GM18858 (cell line): ENCODE data around the gene PARP6.

Source experiments
- ATAC-seq: cut with Tn5 transposase; IDR thresholded peaks from one replicate; pipeline ENCODE4 v1.9.1; 2021; ENCODE audit not compliant: unreplicated experiment

The PARP6 gene

DNA sequence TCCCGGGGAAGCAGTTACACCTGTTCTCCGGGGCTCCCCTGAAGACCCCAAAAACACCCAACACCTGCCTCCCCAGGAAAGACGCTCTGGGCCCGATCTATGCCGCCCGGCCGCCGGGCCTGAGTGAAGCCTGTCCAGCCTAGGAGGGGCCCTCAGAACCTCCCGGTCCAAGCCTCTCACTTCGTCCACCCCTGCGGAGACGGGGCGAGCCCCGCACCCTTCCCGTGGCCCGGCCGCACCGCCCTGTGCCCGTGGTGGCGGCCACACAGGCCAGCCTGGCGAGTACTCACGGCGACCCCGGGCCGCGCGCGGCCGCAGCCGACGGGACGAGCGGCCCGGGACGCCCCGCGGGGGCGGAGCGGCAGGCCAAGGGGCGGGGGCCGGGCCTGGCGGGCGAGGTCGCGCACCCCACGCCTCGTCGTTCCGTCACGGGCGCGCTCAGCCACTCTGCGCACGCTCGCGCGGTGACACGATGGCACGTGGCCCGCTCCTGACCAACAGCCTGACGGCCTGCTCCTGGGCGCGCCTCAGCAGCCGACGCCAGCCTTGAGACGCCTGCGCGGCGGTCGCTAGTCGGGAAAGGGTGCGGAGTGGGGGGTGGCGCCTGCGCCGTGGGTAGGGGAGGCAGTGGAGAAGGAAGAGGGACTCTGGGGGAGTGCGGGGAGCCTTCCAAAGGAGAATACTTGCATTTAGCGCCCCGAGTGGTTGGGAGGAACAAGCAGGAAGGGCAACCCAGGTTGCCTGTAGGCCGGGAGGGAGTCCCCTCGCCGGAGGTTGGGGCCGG is at the start of gene PARP6:
Gene PARP6 (minus strand): TSS at position 342 of the 784 bp plus-strand sequence. CDS start 5,077 bp downstream, outside the sequence.
- ATAC-seq = peak; percentile 87

GRCh38 chr15:72319985-72320671 is 47.8 kb upstream of the PARP6 start, which contains the start of gene CELF6:
Gene CELF6 (minus strand): TSS chr15:72320157. CDS start chr15:72319874, 283 bp downstream.
- no peak for ATAC-seq

GRCh38 chr15:72319360-72319984 is 47.1 kb upstream of the PARP6 start:
- no peak for ATAC-seq

- ATAC-seq = no peak
Observed at GRCh38 chr15:72318408-72318942, 46.1 kb upstream of the PARP6 start.

DNA sequence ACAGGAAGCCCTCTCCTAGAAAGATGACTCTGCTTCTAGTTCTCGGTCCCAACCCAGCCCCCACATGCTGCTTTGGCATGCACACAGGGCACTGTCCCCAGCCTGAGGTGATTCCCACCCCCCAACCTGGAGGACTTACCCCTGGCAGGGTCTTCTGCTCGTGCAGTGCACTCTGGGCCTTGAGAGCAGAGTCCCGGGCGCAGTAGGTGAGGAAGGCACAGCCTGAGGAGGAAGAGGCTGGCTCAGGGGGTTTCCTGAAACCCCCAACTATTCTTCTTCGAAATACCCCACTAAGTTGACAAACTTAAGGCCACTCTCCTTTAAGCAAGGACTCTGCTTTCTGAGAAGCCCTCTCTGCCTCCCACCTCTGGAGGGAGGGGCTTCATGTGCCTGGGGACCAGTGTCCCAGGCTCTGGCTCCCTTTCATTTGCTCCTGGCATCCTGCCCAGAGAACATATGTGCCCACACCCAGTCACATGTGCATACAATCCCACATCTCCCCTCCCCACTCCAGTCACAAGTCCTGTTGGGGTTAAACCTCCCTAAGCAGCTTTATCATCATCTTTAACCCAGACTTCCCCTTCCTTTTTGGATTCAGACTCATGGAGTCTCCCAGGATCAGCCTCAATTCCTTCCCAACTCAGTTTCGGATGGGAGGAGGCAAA is 43.5 kb upstream of the PARP6 start:
- no peak for ATAC-seq

GRCh38 chr15:72313881-72314280 is 41.5 kb upstream of the PARP6 start:
- ATAC-seq = no peak

GRCh38 chr15:72313448-72313840 is 41.1 kb upstream of the PARP6 start:
- no peak for ATAC-seq

- no peak for ATAC-seq
Observed at GRCh38 chr15:72312605-72313447, 40.5 kb upstream of the PARP6 start.

DNA sequence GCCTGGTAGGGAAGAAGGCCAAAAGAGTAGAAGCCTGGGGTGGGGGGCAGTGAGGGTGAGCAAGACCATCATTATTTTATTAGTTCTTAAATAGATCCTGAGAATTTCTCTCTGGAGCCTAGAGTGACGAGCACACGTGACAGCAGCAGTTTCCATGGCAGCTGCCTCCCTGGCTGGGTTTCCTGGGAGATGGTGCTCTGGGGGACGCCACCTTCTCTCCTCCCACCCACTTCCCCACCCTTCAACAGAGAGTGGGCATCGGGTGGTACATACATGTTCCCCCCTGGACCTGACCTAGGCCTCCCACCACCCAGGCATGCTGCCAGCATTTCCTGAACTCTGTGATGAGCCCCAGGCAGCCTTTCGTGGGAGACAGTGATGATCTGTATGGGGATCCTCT is 34.7 kb upstream of the PARP6 start:
- no peak for ATAC-seq

DNA sequence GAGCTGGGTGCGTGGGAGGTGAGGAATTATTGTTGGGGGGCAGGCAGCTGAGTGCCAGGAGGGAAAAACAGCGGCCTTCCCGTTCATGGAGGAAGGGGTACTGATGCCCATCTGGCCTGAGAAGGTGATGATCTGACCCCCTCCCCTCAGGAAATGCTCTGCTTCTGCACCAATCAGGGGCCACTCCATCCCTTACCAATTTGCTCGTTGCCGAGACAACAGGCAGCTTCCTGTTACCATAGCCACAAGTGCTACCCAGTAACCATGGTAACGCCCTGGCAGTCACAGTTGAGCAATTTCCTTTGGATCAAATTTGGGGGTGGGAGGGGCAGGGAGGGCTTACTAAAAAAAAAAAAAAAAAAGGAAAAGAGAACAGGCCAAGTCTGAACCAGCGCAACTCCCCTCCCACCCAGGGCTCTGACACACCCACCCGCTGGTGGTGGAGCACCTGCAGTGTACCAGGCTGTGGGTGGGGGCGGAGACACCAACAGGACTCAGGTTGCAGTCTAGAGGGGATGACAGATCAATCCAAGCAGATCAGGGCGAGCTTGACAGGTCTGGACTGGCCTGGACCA is 33.9 kb upstream of the PARP6 start:
- no peak for ATAC-seq

GRCh38 chr15:72304596-72304995 is 32.2 kb upstream of the PARP6 start:
- no peak for ATAC-seq

GRCh38 chr15:72302955-72303354 is 30.6 kb upstream of the PARP6 start:
- ATAC-seq = no peak

GRCh38 chr15:72289597-72290325 is 17.4 kb upstream of the PARP6 start:
- no peak for ATAC-seq

- no peak for ATAC-seq
Observed at GRCh38 chr15:72288796-72289596, 16.6 kb upstream of the PARP6 start.

DNA sequence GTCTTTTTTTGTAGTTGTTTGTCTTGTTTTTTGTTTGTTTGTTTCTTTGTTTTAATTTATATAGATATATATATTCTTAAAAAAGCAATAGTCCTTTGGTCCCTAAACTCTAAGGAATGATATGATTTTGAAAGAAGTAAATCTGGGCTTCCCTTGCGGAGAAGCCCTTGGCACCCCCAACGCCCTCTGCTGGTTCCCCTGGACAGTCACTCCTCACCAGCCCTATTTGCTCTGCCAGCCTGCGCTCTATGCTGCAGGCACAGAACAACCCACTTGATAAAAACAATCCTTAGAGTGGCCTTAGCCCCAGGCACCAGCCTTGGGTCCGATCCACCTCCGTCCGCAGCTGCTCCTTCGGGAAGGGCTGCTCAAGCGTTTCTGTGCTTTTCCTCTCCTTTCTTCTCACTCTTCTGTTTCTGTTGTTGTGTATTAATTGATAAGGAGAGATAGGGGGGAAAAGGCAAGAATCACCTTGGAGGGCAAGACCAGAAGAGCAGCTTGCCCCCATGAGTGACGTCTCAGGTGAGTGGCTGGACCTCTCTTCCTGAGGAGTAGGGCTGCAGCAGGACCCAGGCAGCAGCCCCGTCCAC is 13.7 kb upstream of the PARP6 start:
- no peak for ATAC-seq

DNA sequence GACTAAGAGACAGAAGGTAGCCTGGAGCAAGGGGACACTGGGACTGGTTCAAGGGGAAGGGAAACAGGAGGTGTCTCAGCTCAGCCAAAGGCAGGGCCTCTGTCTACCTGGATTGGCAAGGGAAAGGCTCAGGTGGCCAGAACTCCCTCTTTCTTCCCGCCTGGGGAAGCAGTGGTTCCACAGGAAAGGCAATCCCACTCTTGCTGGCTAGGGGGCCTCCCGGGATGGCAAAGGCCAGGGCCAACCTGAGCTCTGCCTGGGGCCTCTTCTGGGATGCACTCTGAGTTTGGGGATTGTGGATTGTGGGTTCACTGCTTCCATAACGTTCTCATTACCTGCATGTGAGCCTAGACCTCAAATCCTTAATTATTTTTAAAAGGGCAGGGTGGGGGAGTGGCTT is 13.0 kb upstream of the PARP6 start:
- ATAC-seq = no peak

DNA sequence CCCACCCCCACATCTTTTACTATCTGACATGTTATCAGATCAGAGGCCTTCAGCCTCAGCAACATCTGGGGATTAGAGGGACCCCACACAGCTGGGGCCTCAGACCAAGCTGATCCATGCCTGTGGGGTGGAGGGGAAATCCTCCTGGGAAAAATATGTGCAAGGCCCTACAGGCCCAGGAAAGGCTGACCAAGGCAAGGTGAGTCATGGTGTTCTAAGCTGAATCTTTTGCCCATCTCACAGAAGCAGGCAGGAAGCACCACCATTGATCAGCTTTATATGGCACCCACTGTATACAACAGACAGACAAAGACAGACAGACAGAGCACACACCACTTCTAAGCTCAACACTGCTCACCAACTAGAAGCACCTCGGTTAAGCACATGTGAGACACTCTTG is 12.4 kb upstream of the PARP6 start:
- ATAC-seq = no peak

DNA sequence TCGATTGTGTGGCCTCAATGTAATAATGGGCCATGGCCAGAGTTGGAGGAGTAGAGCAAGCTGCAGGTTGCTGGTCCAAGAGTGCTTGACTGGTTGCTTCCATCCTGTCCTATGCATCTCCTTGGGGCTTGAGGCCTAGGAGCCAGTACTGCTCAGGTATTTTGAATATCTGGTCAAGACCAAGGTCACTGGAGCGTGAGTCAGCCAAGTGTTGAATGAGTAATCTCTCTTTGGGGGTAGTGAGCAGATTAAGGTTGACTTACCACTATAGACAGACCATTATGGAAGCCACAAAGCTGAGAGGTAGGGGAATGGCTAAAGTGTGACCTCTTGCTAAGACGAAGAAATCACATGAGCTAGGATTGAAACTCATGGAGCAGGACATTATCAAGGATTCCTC is 9.4 kb upstream of the PARP6 start:
- no peak for ATAC-seq
